ENCODE measurements around the gene ATM.

- TF ChIP-seq SMAD1 (IDR thresholded peaks at IDR 0.05; ENCODE audit: low read depth, partially characterized antibody) (no peak), SPI1 (IDR thresholded peaks at IDR 0.05; ENCODE audit: borderline replicate concordance, insufficient read depth, low read depth, low read length) (no peak), ZNF274 (IDR thresholded peaks at IDR 0.05; ENCODE audit: insufficient read depth, insufficient read length) (no peak), CTCF (IDR thresholded peaks at IDR 0.05 in 2 of 3, conservative IDR thresholded peaks at IDR 0.05 in 1 of 3; ENCODE audit: control insufficient read depth in 2 of 3, extremely low read depth in 1 of 3, insufficient read depth in 1 of 3, low read depth in 3 of 3, low read length in 3 of 3) (no peak), GABPA (IDR thresholded peaks at IDR 0.05; ENCODE audit: low read depth) (no peak), EZH2 (IDR thresholded peaks at IDR 0.05; ENCODE audit: borderline replicate concordance, control insufficient read depth, low read depth, low read length) (no peak), TAF1 (IDR thresholded peaks at IDR 0.05; ENCODE audit: borderline replicate concordance, low read depth, low read length) (no peak), ESRRA (IDR thresholded peaks at IDR 0.05; ENCODE audit: low read length) (no peak), CHD1 (IDR thresholded peaks at IDR 0.05; ENCODE audit: low read depth, low read length) (no peak), POLR2AphosphoS5 (IDR thresholded peaks at IDR 0.05; ENCODE audit: low read length) (no peak), SREBF1 (IDR thresholded peaks at IDR 0.05; ENCODE audit: low read length) (no peak), NR2C2 (IDR thresholded peaks at IDR 0.05; ENCODE audit: borderline replicate concordance, control insufficient read depth, insufficient read length, low read depth) (no peak), HDGF (IDR thresholded peaks at IDR 0.05) (no peak), ZBTB33 (IDR thresholded peaks at IDR 0.05) (no peak)
Observed at GRCh38 chr11:108414958-108415357, 192.1 kb downstream of the ATM start.

All from GM12878 (cell line).